Mucosa of stomach (tissue), 1 donor: ENCODE data around the gene RAPGEF4.

Experiments
- H3K27me3 ChIP-seq: one replicate; pipeline ENCODE4 v1.7.0; 2013; ENCODE audit warnings: mild to moderate bottlenecking, low read length; ENCODE audit not compliant: control insufficient read depth, insufficient read depth
- H3K36me3 ChIP-seq: one replicate; pipeline ENCODE4 v1.7.0; 2013; ENCODE audit warnings: low read length; ENCODE audit not compliant: control insufficient read depth, insufficient read depth
- H3K4me1 ChIP-seq: one replicate; pipeline ENCODE4 v1.7.0; 2013; ENCODE audit warnings: mild to moderate bottlenecking, low read length; ENCODE audit not compliant: control insufficient read depth, insufficient read depth
- H3K4me3 ChIP-seq: one replicate; pipeline ENCODE4 v1.7.0; 2013; ENCODE audit warnings: low read length
- H3K9ac ChIP-seq: one replicate; pipeline ENCODE4 v1.7.0; 2013; ENCODE audit warnings: mild to moderate bottlenecking, low read length, moderate library complexity
- H3K9me3 ChIP-seq: one replicate; pipeline ENCODE4 v1.7.0; 2013; ENCODE audit warnings: mild to moderate bottlenecking, low read length, moderate library complexity; ENCODE audit not compliant: control insufficient read depth
- donor health status: Pancreatic carcinoma.

RAPGEF4 gene

DNA sequence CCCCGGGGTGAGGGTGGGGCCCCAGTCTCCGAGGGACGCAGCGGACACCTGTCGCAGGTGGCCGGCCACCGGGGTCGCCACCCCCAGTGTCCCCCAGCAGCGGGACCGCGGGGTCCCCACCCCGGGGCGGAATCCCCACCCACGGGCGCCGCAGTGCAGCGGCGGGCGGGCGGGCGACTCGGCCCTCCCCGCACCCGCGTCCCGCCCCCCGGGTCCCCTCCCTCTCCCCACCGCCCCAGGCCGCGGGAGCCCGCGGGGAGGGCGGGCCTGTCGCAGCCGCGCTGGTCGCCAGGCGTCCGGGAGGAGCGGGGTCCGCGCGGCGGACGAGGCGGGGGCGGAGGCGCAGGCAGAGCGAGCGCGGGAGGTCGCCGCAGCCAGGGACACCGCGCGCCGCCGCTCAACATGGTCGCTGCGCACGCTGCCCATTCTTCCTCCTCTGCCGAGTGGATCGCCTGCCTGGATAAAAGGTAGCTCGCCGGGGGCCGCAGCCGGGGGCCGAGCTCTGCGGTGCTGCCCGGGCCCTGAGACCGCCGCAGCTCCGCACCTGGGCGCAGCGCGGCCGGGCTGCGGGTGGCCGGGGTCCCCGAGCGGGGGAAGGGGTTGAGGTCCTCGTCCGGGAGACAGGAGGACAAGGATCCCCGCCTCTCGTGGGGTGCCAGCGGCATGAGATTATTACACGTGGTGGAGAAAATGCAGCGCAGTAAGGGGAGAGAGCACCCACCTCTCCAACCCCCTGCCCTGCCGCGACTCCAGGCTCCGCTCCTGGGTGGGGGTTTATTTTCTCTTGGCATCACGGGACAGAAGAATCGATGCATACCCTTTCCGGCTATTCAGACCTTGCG is at the start of gene RAPGEF4:
Gene RAPGEF4 (plus strand): TSS at position 264 of the 842 bp plus-strand sequence. CDS start 139 bp downstream, at position 403.
- Histone ChIP-seq H3K27me3 (peaks cover 33% of the 10 kb centered on the region), H3K9ac (peak within 1 kb of the TSS; percentile 33), H3K9me3 (no peaks in the 10 kb centered on the region), H3K4me3 (peak within 1 kb of the TSS; percentile 1), H3K36me3 (no peaks in the 10 kb centered on the region), H3K4me1 (no peaks in the 10 kb centered on the region)

DNA sequence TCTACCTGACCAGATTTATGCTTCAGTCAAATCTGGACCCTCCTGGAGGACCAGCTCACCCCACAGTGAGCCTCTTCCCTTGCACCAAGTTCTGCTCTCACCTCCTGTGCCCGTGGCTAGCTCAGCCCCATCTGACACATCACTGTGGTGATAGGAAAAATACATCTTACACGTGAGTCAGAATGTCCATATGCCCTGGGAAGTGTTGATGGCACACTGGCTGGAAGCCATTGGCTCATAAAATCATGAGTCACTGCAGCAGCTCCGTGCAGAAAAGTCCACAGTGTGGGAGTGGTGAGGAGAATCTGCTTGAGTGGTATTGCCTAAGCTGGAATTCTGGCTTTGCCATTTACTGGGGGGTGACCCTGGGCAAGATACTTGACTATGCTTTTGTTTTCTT is 42.6 kb upstream of the RAPGEF4 start:
- Histone ChIP-seq H3K4me1 (peaks cover 12% of the 10 kb centered on the region), H3K9ac (no peak overlapping the region), H3K4me3 (no peak overlapping the region), H3K9me3 (no peaks in the 10 kb centered on the region), H3K36me3 (no peaks in the 10 kb centered on the region), H3K27me3 (no peaks in the 10 kb centered on the region)

DNA sequence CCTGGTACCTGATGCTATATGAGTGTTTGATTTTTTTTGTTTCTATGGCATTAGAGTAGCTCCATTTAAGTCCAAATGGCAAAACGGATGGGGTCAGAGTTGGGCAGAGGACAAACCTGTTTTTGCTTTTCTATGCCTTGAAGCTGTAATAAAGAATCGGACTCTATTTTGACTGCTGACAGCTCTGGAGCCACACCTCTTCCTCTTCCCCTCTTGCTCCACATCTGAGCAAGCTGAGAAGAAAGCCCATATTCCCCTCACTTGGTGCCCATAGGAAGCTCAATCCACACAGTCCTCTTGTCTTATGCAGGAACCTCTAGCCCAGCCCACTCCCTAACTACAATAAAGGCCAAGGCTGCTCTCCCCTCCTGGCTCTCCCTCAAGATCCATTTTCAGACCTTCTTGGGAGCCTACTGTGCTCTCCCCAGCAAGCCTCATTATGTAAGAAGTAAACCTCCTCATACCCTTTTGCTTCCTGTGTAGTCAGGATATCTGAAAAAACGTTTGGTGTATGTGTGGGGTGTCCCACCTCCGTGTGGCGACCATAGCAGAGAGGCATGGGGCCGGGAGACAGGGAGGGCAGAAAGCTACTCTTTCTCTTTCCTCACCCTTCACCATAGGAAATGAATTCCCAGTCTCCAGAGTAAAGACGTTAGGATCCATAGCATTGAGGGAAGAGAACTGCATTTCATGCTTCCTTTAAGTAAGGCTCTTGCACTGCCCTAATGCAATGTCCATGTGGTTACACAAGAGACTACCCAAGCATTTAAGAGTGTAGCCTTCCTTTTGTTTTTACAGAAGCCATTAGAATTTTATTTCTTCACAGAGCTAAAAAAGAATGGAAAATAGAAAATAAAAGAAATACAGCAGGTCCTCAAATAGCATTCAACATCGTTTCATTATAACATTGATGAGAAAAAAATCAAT is 41.9 kb upstream of the RAPGEF4 start:
- H3K4me1 ChIP-seq = peaks cover 12% of the 10 kb centered on the region

DNA sequence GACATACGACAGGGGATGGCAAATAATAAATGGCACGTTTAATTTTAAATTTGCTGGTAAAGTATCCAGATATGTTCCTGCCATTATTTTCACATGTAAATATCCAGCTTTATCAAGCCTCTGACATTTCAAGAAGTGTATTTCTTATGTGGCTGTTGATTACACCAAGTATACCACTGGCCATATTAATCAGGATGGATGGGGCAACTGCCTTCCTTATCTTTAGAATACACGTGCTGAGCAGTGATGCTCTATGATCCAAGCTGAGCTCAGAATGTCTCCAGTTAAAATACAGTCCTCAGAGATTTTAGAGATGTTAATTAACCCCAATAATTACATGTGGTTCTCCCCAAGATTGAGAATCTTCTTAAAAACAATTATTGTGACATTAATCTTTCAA is 38.3 kb upstream of the RAPGEF4 start:
- peaks cover 12% of the 10 kb centered on the region for H3K4me1 ChIP-seq
- H3K9ac ChIP-seq = no peak overlapping the region
- H3K9me3 ChIP-seq = no peaks in the 10 kb centered on the region
- no peak overlapping the region for H3K4me3 ChIP-seq
- H3K36me3 ChIP-seq = no peaks in the 10 kb centered on the region
- H3K27me3 ChIP-seq = no peaks in the 10 kb centered on the region

More for the DNA sequence above, 41.9 kb upstream of the RAPGEF4 start:
- no peaks in the 10 kb centered on the region for H3K36me3 ChIP-seq
- H3K4me3 ChIP-seq = no peak overlapping the region
- H3K27me3 ChIP-seq = no peaks in the 10 kb centered on the region
- H3K9ac ChIP-seq = no peak overlapping the region
- H3K9me3 ChIP-seq = no peaks in the 10 kb centered on the region

DNA sequence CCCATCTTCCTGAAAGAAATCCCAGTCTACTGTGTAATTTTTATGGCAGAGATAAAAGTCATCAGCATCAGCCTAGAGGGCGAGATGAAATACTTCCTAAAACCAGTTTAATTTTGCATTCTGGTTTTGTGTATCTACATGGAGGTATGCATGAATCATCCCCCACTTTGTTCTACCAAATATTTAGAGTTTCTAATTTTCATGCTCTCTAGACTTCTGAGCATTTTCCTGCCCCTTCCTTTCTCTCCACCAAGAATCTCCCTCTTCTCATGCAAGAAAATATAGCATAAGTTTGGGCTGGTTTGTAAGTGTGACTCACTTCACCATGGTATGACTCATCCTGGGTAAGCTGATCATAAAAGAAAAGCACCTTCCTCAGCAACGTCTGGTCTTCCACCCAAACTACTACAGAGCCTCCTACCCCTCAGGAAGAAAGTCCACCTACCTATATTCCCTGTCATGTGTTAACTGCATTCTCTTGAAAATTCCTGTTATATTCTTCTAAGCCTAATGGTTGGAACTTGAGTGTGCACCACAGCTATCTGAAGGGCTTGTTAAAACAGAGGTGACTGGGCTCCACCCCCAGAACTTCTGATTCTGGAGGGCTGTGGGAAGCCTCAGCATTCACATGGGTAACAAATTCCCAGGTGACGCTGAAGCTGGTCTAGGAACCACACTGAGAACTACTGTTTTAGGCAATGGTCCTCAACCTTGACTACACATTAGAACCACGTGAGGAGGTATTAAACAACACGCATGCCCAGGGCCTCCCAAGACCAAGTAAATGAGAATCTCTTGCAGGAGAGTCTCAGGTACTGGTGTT is 37.4 kb upstream of the RAPGEF4 start:
- peaks cover 6% of the 10 kb centered on the region for H3K4me1 ChIP-seq
- no peak overlapping the region for H3K9ac ChIP-seq
- no peaks in the 10 kb centered on the region for H3K27me3 ChIP-seq
- H3K4me3 ChIP-seq = no peak overlapping the region
- H3K36me3 ChIP-seq = no peaks in the 10 kb centered on the region
- H3K9me3 ChIP-seq = no peaks in the 10 kb centered on the region

DNA sequence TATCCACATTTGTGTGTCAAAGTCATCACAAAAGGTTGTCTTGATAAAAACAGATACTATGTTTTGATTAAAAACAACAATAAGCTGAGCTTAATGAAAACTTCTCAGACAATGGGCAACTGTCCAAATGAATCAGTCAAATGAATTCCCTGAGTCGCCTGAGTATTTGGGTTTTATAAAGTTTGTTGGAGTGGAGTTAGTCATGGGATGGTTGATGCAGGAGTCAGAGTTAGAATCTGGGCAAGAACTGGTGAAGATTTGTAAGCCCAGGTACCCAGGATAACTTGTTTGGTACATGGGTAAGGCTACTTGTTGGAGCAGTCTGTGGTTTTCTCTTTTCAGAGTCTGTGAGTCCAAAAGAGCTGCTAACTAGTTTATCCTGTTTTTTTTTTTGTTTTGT is 34.4 kb upstream of the RAPGEF4 start:
- Histone ChIP-seq H3K9ac (no peak overlapping the region), H3K9me3 (no peaks in the 10 kb centered on the region), H3K4me1 (no peaks in the 10 kb centered on the region), H3K36me3 (no peaks in the 10 kb centered on the region), H3K27me3 (no peaks in the 10 kb centered on the region), H3K4me3 (no peak overlapping the region)

DNA sequence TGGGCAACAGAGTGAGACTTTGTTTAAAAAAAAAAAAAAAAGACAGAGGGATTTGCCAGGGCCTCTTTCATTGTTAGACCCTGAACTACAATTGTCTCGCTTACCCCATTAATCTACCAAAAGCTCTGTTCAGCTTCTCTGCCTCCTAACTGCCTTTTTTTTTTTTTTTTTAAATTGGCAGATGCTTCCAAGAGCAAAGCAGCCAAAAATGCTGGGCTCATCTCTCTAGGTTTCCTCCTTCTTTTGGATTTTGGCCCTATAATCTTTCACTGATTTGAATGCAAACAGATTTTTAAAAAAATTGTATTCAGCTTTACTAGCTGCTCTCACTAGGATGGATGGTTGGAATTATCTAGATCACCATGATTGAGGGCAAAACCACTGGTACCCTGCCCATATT is 33.2 kb upstream of the RAPGEF4 start:
- H3K27me3 ChIP-seq = no peaks in the 10 kb centered on the region
- H3K4me1 ChIP-seq = no peaks in the 10 kb centered on the region
- H3K9ac ChIP-seq = no peak overlapping the region
- no peaks in the 10 kb centered on the region for H3K36me3 ChIP-seq
- no peak overlapping the region for H3K4me3 ChIP-seq
- H3K9me3 ChIP-seq = no peaks in the 10 kb centered on the region

DNA sequence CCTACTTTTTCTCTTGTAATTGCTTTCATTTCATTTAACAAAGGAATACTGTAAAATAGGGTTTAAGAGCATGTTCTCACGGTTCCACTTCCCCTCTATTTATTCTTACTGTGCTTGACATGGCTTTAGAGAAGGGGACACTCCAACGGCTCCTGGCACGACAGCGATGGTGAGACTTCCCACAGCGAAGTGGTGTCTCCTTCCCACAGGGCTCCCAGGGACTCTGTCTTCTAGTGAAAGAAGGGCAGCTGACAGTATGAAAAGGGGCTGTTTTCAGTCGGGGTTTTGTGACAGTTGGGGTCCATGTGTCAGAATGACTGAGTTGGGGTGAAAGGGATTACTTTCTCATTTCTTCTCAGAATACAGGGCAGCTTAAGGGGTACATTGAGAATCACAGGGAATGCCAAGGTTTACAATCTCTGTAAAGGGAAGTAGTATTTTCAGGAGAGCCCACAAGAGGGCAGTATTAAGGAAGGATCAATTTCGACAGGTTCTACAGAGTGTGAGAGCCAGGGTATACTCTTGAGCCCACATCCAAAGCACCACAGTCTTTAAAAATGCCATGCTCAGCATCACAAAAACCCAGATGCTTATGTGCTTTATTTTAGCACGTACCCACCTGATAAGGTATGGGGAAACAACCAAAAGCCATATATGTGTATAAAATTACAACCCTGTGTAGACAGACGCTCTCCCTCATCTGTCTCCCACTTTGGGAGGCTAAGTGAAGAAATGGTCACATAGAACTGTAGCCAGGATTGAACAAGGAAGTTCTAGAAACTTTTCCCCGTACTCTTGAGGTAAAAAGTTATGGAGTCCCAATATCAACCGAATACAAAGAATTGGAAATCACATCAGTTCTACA is 31.3 kb upstream of the RAPGEF4 start:
- H3K9ac ChIP-seq = no peak overlapping the region
- H3K4me3 ChIP-seq = no peak overlapping the region
- H3K4me1 ChIP-seq = no peaks in the 10 kb centered on the region
- H3K9me3 ChIP-seq = no peaks in the 10 kb centered on the region
- H3K27me3 ChIP-seq = no peaks in the 10 kb centered on the region
- no peaks in the 10 kb centered on the region for H3K36me3 ChIP-seq

DNA sequence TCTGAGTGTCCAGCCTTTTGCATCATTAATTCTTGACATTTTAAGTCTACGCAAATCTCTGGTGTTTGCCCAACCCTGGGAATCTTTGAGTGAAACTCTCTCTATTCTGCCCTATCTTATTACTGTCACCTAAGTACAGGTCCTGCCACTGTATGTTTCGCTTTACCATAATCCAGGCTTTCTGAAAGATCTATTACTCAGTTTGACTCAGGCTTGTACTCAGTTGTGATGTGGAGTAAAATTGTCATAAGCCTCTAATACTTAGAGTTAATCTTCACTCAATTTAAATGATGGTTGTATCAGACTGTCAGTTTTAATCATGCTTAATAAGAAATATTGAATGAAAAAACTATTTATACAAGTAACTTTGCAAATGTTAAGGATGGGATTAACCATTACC is 30.3 kb upstream of the RAPGEF4 start:
- no peaks in the 10 kb centered on the region for H3K4me1 ChIP-seq
- no peaks in the 10 kb centered on the region for H3K9me3 ChIP-seq
- H3K36me3 ChIP-seq = no peaks in the 10 kb centered on the region
- no peaks in the 10 kb centered on the region for H3K27me3 ChIP-seq
- H3K9ac ChIP-seq = no peak overlapping the region
- H3K4me3 ChIP-seq = no peak overlapping the region

DNA sequence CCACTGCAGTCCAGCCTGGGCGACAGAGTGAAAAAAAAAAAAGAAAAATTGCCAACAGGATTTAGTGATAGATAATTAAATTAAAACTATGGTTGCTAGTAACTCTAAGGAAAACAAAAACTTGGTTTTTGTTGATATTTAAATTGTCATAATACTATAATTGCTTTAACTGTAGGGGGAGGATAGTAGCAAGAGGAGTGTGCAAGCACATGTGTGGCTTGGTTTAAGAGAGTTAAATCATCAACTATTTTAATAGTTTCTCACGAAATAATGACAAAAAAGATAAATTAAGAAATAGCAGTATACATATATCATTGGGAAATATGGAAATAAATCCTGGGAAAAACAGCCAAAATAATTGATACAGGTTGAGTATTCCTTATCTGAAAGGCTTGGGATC is 27.4 kb upstream of the RAPGEF4 start:
- H3K27me3 ChIP-seq = peaks cover under 1% of the 10 kb centered on the region
- no peak overlapping the region for H3K4me3 ChIP-seq
- H3K36me3 ChIP-seq = no peaks in the 10 kb centered on the region
- H3K9ac ChIP-seq = no peak overlapping the region
- no peaks in the 10 kb centered on the region for H3K4me1 ChIP-seq
- H3K9me3 ChIP-seq = no peaks in the 10 kb centered on the region
